GM19463 (cell line): ENCODE data around the gene ECD.

ENCODE experiments used
- ATAC-seq: cut with Tn5 transposase; IDR thresholded peaks from one replicate; pipeline ENCODE4 v1.9.1; 2021; ENCODE audit warnings: mild to moderate bottlenecking, moderate library complexity; ENCODE audit not compliant: unreplicated experiment

The ECD gene

GRCh38 chr10:73167783-73168464, at the start of gene ECD, which contains the start of gene FAM149B1:
Gene ECD (minus strand): TSS chr10:73168008. CDS start chr10:73163937, 4,071 bp downstream.
Gene FAM149B1 (plus strand): TSS chr10:73168119. CDS start chr10:73168340, 221 bp downstream.
- ATAC-seq: peak; percentile 92

- no peak for ATAC-seq
Measured at GRCh38 chr10:73215749-73216148, 47.9 kb upstream of the ECD start.

- ATAC-seq: no peak
Measured at GRCh38 chr10:73211106-73211811, 43.5 kb upstream of the ECD start.

GRCh38 chr10:73210395-73211105, 42.7 kb upstream of the ECD start:
- no peak for ATAC-seq

- ATAC-seq: no peak
Measured at GRCh38 chr10:73209705-73210104, 41.9 kb upstream of the ECD start.

- ATAC-seq: no peak
Measured at GRCh38 chr10:73207883-73208282, 40.1 kb upstream of the ECD start.

GRCh38 chr10:73206385-73206784, 38.6 kb upstream of the ECD start:
- ATAC-seq: no peak

GRCh38 chr10:73205890-73206289, 38.1 kb upstream of the ECD start:
- no peak for ATAC-seq

- ATAC-seq: no peak
Measured at GRCh38 chr10:73205081-73205480, 37.3 kb upstream of the ECD start.

- ATAC-seq: no peak
Measured at GRCh38 chr10:73190188-73190587, 22.4 kb upstream of the ECD start.

GRCh38 chr10:73186266-73186665, 18.5 kb upstream of the ECD start:
- ATAC-seq: no peak

GRCh38 chr10:73183667-73184281, 16.0 kb upstream of the ECD start:
- ATAC-seq: no peak

GRCh38 chr10:73182568-73182967, 14.8 kb upstream of the ECD start:
- ATAC-seq: no peak

- ATAC-seq: no peak
Measured at GRCh38 chr10:73174148-73174925, 6.5 kb upstream of the ECD start.

GRCh38 chr10:73172867-73173266, 5.1 kb upstream of the ECD start:
- ATAC-seq: no peak

GRCh38 chr10:73169320-73169719, 1.5 kb upstream of the ECD start:
- ATAC-seq: no peak

- ATAC-seq: no peak
Measured at GRCh38 chr10:73168465-73168803, 626 bp upstream of the ECD start.

- ATAC-seq: no peak
Measured at GRCh38 chr10:73167458-73167782, 388 bp downstream of the ECD start.

GRCh38 chr10:73166972-73167371, 836 bp downstream of the ECD start:
- no peak for ATAC-seq

GRCh38 chr10:73163096-73163495, 4.7 kb downstream of the ECD start:
- no peak for ATAC-seq

- no peak for ATAC-seq
Measured at GRCh38 chr10:73161662-73162061, 6.1 kb downstream of the ECD start.
